Glutamatergic neuron (in vitro differentiated cells): ENCODE results near the gene TPSD1. TPM values are rescaled to one million over a fixed set of nuclear protein-coding genes. Genes with fewer than 3 reads are reported as not detected.

Source experiments
- DNase-seq: peaks from one replicate; pipeline ENCODE4 v3.0.0; 2022
- H3K27ac Mint-ChIP-seq: one replicate; pipeline ENCODE4 v1.8.0; 2020; ENCODE audit warnings: mild to moderate bottlenecking, mixed read lengths, inconsistent platforms; ENCODE audit not compliant: unreplicated experiment
- H3K27me3 Mint-ChIP-seq: one replicate; pipeline ENCODE4 v1.8.0; 2020; ENCODE audit warnings: mild to moderate bottlenecking, moderate library complexity, mixed read lengths, inconsistent platforms; ENCODE audit not compliant: unreplicated experiment
- H3K36me3 Mint-ChIP-seq: one replicate; pipeline ENCODE4 v1.8.0; 2020; ENCODE audit warnings: mild to moderate bottlenecking, mixed read lengths, inconsistent platforms; ENCODE audit not compliant: unreplicated experiment
- H3K4me1 Mint-ChIP-seq: one replicate; pipeline ENCODE4 v1.8.0; 2020; ENCODE audit warnings: mild to moderate bottlenecking, low read depth, mixed read lengths, inconsistent platforms; ENCODE audit not compliant: unreplicated experiment
- H3K4me3 Mint-ChIP-seq: one replicate; pipeline ENCODE4 v1.8.0; 2020; ENCODE audit warnings: mild to moderate bottlenecking, mixed read lengths, inconsistent platforms; ENCODE audit not compliant: unreplicated experiment
- H3K9me3 Mint-ChIP-seq: one replicate; pipeline ENCODE4 v1.8.0; 2020; ENCODE audit warnings: mild to moderate bottlenecking, moderate library complexity, mixed read lengths, inconsistent platforms; ENCODE audit not compliant: unreplicated experiment
- total RNA-seq: library from RNA; stranded (reverse); fragmentation: NEBNext Ultra II Directional; extraction: Animal tissue kit (Norgen Biotek cat#: 25700); gene quantifications from one replicate; pipeline ENCODE4 v1.2.1, GENCODE V29; 2021; ENCODE audit not compliant: unreplicated experiment
- TF ChIP-seq, protein P1 (sequence below): fragments of 200-600 bp; sonication (generic); IDR thresholded peaks from one replicate; pipeline ENCODE4 v1.5.0; 2021; ENCODE audit not compliant: partially characterized antibody, unreplicated experiment

TPSD1 gene
- total RNA-seq, 1 donor from 2014 or later: not detected

DNA sequence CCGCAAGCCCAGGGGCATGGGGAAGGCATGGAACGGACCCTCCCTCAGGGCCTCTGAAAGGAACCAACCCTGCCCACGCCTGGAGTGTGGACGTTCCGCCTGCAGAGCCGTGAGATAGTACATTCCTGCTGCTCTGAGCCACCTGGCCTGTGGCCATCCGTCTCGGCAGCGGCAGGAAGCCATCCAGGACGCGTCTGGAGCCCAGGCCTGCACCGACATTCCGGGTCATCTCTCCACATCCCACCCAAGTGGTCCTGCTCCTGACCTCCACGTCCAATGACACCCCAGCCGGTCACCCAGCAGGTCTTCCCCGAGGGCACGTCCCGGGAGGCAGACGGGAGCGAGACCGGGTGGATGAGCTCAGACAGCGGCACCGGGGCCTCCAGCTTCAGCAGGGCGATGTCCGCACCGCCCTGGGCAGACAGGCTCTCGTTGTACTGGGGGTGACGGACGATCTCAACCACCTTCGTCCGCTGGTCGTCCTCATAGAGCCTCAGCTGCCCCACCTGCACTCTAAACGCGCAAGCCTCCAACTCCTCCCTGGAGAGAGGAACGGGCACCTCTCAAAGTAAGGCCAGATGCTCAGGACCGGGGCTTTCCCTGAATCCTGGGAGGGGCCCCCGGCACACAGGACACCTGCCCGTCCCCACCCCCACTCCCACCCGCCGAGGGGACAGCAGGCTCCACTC lies 32.3 kb downstream of the TPSD1 start:
- Mint-ChIP-seq H3K27ac (no peak overlapping the region), H3K9me3 (peaks cover 2% of the 10 kb centered on the region), H3K4me1 (peaks cover 13% of the 10 kb centered on the region), H3K4me3 (peak overlapping the region; percentile 22), H3K27me3 (peaks cover 6% of the 10 kb centered on the region), H3K36me3 (no peaks in the 10 kb centered on the region)
- TF ChIP-seq, protein P1, sequence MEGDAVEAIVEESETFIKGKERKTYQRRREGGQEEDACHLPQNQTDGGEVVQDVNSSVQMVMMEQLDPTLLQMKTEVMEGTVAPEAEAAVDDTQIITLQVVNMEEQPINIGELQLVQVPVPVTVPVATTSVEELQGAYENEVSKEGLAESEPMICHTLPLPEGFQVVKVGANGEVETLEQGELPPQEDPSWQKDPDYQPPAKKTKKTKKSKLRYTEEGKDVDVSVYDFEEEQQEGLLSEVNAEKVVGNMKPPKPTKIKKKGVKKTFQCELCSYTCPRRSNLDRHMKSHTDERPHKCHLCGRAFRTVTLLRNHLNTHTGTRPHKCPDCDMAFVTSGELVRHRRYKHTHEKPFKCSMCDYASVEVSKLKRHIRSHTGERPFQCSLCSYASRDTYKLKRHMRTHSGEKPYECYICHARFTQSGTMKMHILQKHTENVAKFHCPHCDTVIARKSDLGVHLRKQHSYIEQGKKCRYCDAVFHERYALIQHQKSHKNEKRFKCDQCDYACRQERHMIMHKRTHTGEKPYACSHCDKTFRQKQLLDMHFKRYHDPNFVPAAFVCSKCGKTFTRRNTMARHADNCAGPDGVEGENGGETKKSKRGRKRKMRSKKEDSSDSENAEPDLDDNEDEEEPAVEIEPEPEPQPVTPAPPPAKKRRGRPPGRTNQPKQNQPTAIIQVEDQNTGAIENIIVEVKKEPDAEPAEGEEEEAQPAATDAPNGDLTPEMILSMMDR: no peak
- no peak for DNase-seq

DNA sequence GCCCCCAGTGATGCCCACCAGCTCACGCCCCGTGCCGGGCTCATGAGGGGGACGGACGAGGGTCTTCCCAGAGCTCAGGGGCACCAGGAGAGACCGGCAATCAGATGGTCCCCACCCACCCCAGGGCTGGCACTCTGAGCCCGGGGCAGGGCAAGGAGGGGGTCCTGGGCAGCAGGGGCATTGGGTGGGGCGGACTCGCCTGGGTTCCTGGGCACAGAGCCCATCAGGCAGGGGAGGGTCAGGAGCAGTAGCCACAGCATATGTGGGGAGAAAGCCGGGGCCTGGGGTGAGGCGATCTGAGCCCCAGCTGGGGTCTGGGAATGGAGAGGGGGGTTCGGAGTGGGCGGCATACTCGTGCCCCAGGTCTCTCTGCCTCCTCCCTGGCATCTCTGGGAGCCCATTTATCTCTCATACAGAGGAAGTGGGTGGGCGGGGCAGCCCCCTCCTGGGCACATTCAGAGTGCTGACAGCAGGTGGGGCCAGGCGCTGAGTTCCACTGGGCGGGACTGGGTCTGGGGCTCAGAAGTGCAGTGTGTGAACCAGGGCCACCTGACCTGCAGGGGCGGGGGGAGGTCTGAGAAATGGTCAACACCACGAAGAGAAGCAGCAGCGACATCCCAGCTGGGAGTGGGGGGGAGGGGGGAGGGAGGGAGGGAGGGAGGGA lies 33.1 kb downstream of the TPSD1 start:
- Mint-ChIP-seq H3K4me3 (no peak overlapping the region), H3K27me3 (peaks cover 6% of the 10 kb centered on the region), H3K9me3 (peaks cover 2% of the 10 kb centered on the region), H3K4me1 (peaks cover 13% of the 10 kb centered on the region), H3K36me3 (no peaks in the 10 kb centered on the region), H3K27ac (no peak overlapping the region)
- no peak for DNase-seq
- TF ChIP-seq, protein P1: no peak

DNA sequence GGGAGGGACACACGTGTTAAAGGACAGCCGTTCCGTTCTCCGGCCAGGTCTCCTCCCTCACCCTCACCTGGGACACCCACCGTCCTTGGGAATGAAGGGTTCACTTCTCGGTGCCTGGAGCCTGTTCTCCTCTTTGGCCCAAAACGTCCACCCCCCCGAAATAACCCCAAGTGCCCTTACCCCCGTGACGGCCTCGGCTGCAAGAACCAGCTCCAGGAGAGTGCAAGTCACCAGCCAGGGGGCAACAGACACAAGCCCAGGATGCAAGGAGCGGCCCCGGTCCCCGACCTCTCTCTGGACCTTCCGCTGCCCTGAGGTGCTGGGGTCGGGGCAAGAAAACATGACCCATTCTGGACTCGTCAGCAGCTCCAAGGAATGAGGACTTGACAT lies 33.6 kb downstream of the TPSD1 start:
- Mint-ChIP-seq H3K36me3 (no peaks in the 10 kb centered on the region), H3K27ac (no peak overlapping the region), H3K4me1 (peaks cover 15% of the 10 kb centered on the region), H3K27me3 (peaks cover 4% of the 10 kb centered on the region), H3K4me3 (peak overlapping the region; percentile 34), H3K9me3 (peaks cover 2% of the 10 kb centered on the region)
- TF ChIP-seq, protein P1: no peak
- DNase-seq: no peak

DNA sequence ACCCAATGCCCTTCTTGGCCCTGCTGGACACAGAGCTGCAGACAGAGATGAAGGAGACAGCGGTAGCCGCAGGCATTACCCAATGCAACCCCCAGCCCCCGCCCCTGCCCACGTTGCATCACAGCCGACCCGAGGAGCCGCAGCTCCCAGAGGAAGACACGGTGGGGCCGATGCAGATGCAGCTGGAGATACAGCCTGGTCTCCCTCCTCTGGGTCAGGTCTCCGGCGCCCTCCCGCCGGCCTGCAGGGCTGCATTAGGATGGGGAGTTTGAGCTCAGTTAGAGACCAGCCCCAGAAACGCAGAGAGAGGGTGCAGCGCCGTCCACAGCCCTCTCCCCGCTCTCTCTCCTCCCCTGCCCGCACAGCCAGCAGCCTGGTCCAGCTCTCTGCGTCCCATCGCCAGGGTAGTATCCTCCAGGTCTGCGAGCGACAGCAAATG lies 34.2 kb downstream of the TPSD1 start:
- Mint-ChIP-seq H3K4me3 (peak overlapping the region; percentile 34), H3K27me3 (peaks cover 6% of the 10 kb centered on the region), H3K27ac (no peak overlapping the region), H3K36me3 (no peaks in the 10 kb centered on the region), H3K4me1 (peaks cover 16% of the 10 kb centered on the region), H3K9me3 (peaks cover 2% of the 10 kb centered on the region)
- TF ChIP-seq, protein P1: no peak
- DNase-seq: peak; percentile 67
